Transverse colon (tissue), 4 donors: ENCODE measurements around the gene SMARCA2. TPM values are rescaled to one million over a fixed set of nuclear protein-coding genes. Genes with fewer than 3 reads are reported as not detected.

Experiments used
- DNase-seq: peaks from one replicate; pipeline ENCODE4 v3.0.0-alpha.2; 2019
- H3K27ac ChIP-seq, 4 donors: fragments of 200-600 bp; sonication (generic); 2 replicates each; pipeline ENCODE4 v1.5.1; 2016 to 2018; ENCODE audit warnings: inconsistent platforms in 4 of 4
- H3K27me3 ChIP-seq: fragments of 200-600 bp; sonication (generic); 2 replicates; pipeline ENCODE4 v1.5.1; 2017; ENCODE audit warnings: inconsistent platforms
- H3K36me3 ChIP-seq, 4 donors: fragments of 200-600 bp; sonication (generic); 2 replicates each; pipeline ENCODE4 v1.5.1; 2017 to 2019; ENCODE audit warnings: inconsistent platforms in 4 of 4
- H3K4me1 ChIP-seq, 4 donors: fragments of 200-600 bp; sonication (generic); 2 replicates each; pipeline ENCODE4 v1.5.1; 2017 to 2020; ENCODE audit warnings: inconsistent platforms in 4 of 4
- H3K4me3 ChIP-seq, 4 donors: fragments of 200-600 bp; sonication (generic); 1 replicate in 1 of 4; 2 replicates in 3 of 4; pipeline versions ENCODE4 v1.5.1 to v1.6.1; 2017 to 2019; ENCODE audit warnings: inconsistent platforms in 4 of 4
- H3K9me3 ChIP-seq, 2 donors: fragments of 200-600 bp; sonication (generic); 2 replicates each; pipeline ENCODE4 v1.5.1; 2017 to 2019; ENCODE audit warnings: inconsistent platforms in 2 of 2
- EP300 ChIP-seq: sonication (generic); formaldehyde crosslinking; IDR thresholded peaks from one replicate; pipeline ENCODE4 v1.6.1; 2017; ENCODE audit warnings: antibody characterized with exemption, low read depth
- POLR2A ChIP-seq: fragments of 450-650 bp; IDR thresholded peaks from one replicate; pipeline ENCODE4 v1.6.1; 2016; ENCODE audit warnings: antibody characterized with exemption, mild to moderate bottlenecking, moderate library complexity
- POLR2AphosphoS5 ChIP-seq, 3 donors: sonication (generic); formaldehyde crosslinking; IDR thresholded peaks; one replicate each; pipeline ENCODE4 v1.6.1; 2016; ENCODE audit warnings: antibody characterized with exemption in 3 of 3
- WGBS, 2 donors: methylation state at CpG; one replicate each; pipeline ENCODE4 v1.1.5; 2018; ENCODE audit warnings: low coverage in 1 of 2; 5-methylcytosine and 5-hydroxymethylcytosine counted together
- in situ Hi-C, 4 donors: fragments of 200-750 bp; cut with MboI; loops; one replicate each; pipeline versions ENCODE4 v1.15.0 to v1.15.1; 2017; ENCODE audit warnings: low sequenced_read_pairs in 3 of 4, low pct_ligation_motif_present in 1 of 4, low pct_unique_long_range_greater_than_20kb in 1 of 4
- intact Hi-C: fragments of 100-400 bp; cut with DNase I; formaldehyde crosslinking; loops from one replicate; pipeline ENCODE4 v1.15.1; 2023; ENCODE audit warnings: low total_unique reads
- total RNA-seq, 4 donors: library from RNA; depleted of rRNA; stranded (reverse); fragments of >200 nt; gene quantifications; one replicate each; pipeline ENCODE4 v1.1.0, GENCODE V29; 2016
- TF ChIP-seq, protein P1 (sequence below), 5 experiments: fragments of 200-600 bp in 3 of 5; fragments of 450-650 bp in 2 of 5; sonication (generic) in 3 of 5; IDR thresholded peaks; 1 replicate in 2 of 5; 2 replicates in 3 of 5; pipeline ENCODE4 v1.5.1; 2016 to 2017; ENCODE audit warnings: antibody characterized with exemption in 5 of 5, inconsistent platforms in 3 of 5, mild to moderate bottlenecking in 2 of 5, moderate library complexity in 1 of 5

SMARCA2 gene
- total RNA-seq, 4 donors from 2014 or later = 74.8 to 110 (median 92.4) TPM

DNA sequence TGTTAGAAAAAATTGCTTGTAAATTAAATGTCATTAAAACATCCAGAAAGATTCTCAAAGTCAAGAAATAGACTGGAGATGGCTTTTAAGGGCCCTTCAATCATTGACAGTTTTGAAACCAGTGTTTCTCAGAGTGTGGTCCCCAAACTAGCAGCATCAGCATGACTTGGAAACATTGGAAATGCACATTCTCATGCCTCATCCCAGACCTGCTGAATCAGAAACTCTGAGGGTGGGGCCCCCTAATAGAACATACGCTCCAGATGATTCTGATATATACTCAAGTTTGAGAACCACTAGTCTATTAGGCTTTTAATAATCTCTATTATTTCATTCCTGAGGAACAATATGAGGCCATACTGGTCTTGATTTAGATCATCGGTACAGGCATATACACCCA, 181.6 kb downstream of the SMARCA2 start:
- no peaks in the 10 kb centered on the region for H3K9me3 ChIP-seq
- no peak for TF ChIP-seq POLR2A
- no peak for TF ChIP-seq EP300
- TF ChIP-seq POLR2AphosphoS5 (IDR thresholded peaks at IDR 0.05) = no peak
- TF ChIP-seq, protein P1, sequence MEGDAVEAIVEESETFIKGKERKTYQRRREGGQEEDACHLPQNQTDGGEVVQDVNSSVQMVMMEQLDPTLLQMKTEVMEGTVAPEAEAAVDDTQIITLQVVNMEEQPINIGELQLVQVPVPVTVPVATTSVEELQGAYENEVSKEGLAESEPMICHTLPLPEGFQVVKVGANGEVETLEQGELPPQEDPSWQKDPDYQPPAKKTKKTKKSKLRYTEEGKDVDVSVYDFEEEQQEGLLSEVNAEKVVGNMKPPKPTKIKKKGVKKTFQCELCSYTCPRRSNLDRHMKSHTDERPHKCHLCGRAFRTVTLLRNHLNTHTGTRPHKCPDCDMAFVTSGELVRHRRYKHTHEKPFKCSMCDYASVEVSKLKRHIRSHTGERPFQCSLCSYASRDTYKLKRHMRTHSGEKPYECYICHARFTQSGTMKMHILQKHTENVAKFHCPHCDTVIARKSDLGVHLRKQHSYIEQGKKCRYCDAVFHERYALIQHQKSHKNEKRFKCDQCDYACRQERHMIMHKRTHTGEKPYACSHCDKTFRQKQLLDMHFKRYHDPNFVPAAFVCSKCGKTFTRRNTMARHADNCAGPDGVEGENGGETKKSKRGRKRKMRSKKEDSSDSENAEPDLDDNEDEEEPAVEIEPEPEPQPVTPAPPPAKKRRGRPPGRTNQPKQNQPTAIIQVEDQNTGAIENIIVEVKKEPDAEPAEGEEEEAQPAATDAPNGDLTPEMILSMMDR (IDR thresholded peaks at IDR 0.05) = no peak
- in situ Hi-C loops (no loop called here), intact Hi-C loops (no loop called here)
- H3K27me3 ChIP-seq = no peaks in the 10 kb centered on the region
- peaks cover 0 to 27% (median 5%) of the 10 kb centered on the region in 4 donors for H3K36me3 ChIP-seq
- no peak overlapping the region for H3K27ac ChIP-seq
- WGBS, 2 donors = 100% methylated on average over 1 to 2 of the region's 2 CpGs
- H3K4me1 ChIP-seq = no peaks in the 10 kb centered on the region
- no peak for DNase-seq
- no peak overlapping the region for H3K4me3 ChIP-seq

DNA sequence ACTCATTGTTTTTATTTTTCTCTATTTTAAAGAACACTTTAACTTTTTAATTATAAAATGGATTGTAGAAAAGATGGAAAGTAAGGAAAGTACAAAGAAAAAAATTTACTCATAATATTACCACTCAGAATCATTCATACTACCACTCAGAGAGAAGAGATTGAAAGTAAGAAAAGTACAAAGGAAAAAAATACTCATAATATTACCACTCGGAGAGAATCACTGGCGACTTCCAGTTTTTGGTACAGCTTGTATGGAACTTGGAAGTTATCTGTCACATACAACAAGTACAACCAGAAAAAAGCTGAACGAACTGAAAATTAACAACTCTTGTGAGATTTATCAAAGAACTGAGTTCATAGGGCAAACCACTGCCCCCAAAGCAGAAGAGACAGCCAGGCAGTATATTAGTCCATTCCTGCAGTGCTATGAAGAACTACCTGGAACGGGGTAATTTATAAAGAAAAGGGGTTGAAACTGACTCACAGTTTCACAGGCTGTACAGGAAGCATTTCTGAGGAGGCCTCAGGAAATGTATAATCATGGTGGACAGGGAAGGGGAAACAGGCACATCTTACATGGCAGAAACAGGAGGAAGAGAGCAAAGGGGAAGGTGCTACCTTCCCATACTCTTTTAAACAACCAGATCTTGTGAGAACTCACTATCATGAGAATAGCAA, 183.9 kb downstream of the SMARCA2 start:
- in situ Hi-C loops (no loop called here), intact Hi-C loops (no loop called here)
- no peak overlapping the region for H3K27ac ChIP-seq
- WGBS, 2 donors = 87 to 100% methylated on average over 2 to 4 of the region's 4 CpGs
- no peaks in the 10 kb centered on the region for H3K4me1 ChIP-seq
- TF ChIP-seq, protein P1 (IDR thresholded peaks at IDR 0.05) = no peak
- TF ChIP-seq POLR2A (no peak), POLR2AphosphoS5 (IDR thresholded peaks at IDR 0.05) (no peak), EP300 (no peak)
- no peak overlapping the region for H3K4me3 ChIP-seq
- H3K9me3 ChIP-seq = no peaks in the 10 kb centered on the region
- H3K27me3 ChIP-seq = no peaks in the 10 kb centered on the region
- DNase-seq = no peak
- H3K36me3 ChIP-seq = peaks cover 0 to 8% (median 0%) of the 10 kb centered on the region in 4 donors

DNA sequence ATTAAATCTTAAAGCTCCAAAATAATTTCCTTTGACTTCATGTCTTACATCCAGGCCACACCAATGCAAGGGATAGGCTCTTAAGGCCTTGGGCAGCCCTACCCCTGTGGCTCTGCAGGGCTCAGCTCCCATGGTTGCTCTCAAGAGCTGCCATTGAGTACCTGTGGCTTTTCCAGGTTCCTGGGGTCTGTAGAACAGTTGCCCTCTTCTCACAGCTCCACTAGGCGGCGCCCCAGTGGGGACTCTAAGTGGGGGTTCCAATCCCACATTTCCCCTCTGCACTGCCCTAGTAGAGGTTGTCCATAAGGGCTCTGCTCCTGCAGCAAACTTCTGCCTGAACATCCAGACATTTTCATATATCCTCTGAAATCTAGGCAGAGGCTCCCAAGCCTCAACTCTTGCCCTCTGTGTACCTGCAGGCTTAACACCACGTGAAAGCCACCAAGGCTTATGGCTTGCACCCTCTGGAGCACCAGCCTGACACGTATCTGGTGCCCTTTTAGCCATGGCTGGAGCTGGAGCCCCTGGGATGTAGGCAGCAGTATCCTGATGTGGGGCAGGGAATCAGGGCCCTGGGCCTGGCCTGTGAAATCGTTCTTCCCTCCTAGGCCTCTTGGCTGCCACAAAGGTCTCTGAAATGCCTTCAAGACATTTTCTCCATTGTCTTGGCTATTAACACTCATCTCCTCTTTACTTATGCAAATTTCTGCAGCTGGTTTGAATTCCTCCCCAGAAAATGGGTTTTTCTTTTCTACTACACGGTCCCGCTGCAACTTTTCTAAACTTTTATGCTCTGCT, 185.1 kb downstream of the SMARCA2 start:
- intact Hi-C loops (no loop called here), in situ Hi-C loops (no loop called here)
- Histone ChIP-seq H3K9me3 (no peaks in the 10 kb centered on the region), H3K4me3 (no peak overlapping the region), H3K27me3 (no peaks in the 10 kb centered on the region), H3K36me3 (no peaks in the 10 kb centered on the region), H3K4me1 (no peaks in the 10 kb centered on the region), H3K27ac (no peak overlapping the region)
- TF ChIP-seq EP300 = no peak
- no peak for TF ChIP-seq POLR2A
- TF ChIP-seq POLR2AphosphoS5 (IDR thresholded peaks at IDR 0.05) = no peak
- TF ChIP-seq, protein P1 (IDR thresholded peaks at IDR 0.05) = no peak
- no peak for DNase-seq
- WGBS, 2 donors = 95 to 100% methylated on average over 2 to 7 of the region's 7 CpGs

DNA sequence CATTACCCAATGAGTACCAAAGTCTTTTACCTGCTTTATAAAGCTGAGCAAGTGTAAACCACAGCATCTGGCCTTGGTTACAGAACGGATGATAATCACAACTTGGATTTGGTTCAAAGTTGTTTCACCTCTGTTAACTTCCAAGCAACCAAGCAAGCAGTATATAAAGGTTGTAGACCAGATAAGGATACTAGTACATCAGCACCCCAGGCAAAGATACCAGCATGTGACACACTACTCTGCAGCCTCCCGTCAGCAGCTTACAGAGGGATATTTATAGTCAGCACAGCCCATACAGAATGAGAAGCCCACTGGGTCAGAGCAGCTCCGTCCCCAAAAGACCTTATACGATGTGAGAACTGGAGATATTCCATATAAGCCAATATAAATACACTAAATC, 193.3 kb downstream of the SMARCA2 start:
- TF ChIP-seq, protein P1 (IDR thresholded peaks at IDR 0.05) = no peak
- TF ChIP-seq POLR2A (no peak), EP300 (no peak), POLR2AphosphoS5 (IDR thresholded peaks at IDR 0.05) (no peak)

More for the DNA sequence above, 193.3 kb downstream of the SMARCA2 start:
- Histone ChIP-seq H3K27me3 (no peaks in the 10 kb centered on the region), H3K9me3 (no peaks in the 10 kb centered on the region), H3K27ac (no peak overlapping the region), H3K4me3 (no peak overlapping the region), H3K36me3 (no peaks in the 10 kb centered on the region), H3K4me1 (no peaks in the 10 kb centered on the region)
- in situ Hi-C loops = no loop called here
- intact Hi-C loops = no loop called here
- DNase-seq = no peak
- WGBS, 2 donors = 68 to 86% methylated on average over 4 of the region's 4 CpGs
